ENCODE data around the gene SALL4.

The SALL4 gene

DNA sequence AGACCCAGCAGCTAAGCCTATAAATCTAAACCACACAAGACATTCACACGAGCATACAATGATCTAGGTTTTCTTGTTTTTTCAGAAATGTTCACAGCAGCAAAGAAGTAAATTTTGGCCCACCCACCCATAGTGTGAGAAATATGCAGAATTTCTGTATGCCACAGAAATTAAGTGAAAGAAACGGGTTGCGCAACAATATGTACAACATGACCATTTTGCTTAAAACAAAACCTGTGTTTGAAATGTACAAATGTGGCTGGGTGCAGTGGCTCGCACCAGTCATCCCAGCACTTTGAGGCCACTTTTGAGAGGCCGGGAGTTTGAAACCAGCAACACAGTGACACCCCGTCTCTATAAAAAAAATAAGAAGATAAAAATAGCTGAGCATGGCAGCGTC, 9.4 kb downstream of the SALL4 start:
- no peak overlapping the region for H2AFZ ChIP-seq (ENCODE audit: insufficient read depth, low read length, poor library complexity)
- H3K36me3 ChIP-seq (ENCODE audit: control insufficient read depth in 1 of 2, insufficient read depth in 2 of 2, low read length in 2 of 2), result peaks cover 36 to 43% of the 10 kb centered on the region in 2 experiments
- H4K91ac ChIP-seq (ENCODE audit: low read depth, low read length), result no peak overlapping the region
- no CpG with 5 or more reads among the region's 7 CpGs for WGBS (ENCODE audit: extremely low coverage, insufficient coverage, insufficient read length)
- H3K79me2 ChIP-seq (ENCODE audit: control insufficient read depth, insufficient read depth, low read length, poor library complexity), result peaks cover 14% of the 10 kb centered on the region
- H2BK5ac ChIP-seq (ENCODE audit: low read depth, low read length, poor library complexity), result no peak overlapping the region
- no peak overlapping the region for H2BK12ac ChIP-seq (ENCODE audit: low read length)
- no peak overlapping the region for H4K12ac ChIP-seq (ENCODE audit: low read depth, low read length)
- no peak overlapping the region for H2AK5ac ChIP-seq (ENCODE audit: low read length)
- H3K4me3 ChIP-seq (ENCODE audit: low read depth, low read length), result no peak overlapping the region
- no peaks in the 10 kb centered on the region for H3K27me3 ChIP-seq (ENCODE audit: insufficient read depth, low read length)
- no peak overlapping the region for H3K18ac ChIP-seq (ENCODE audit: low read length)
- H3K23ac ChIP-seq (ENCODE audit: low read length), result no peak overlapping the region
- no peaks in the 10 kb centered on the region for H3K79me1 ChIP-seq (ENCODE audit: low read length)
- H4K8ac ChIP-seq (ENCODE audit: low read depth, low read length), result no peak overlapping the region
- no peak for DNase-seq
- H3K4me1 ChIP-seq (ENCODE audit: control insufficient read depth in 1 of 2, insufficient read depth in 2 of 2, low read length in 2 of 2), result peaks cover 0 to 3% of the 10 kb centered on the region in 2 experiments
- peak overlapping the region; percentile 95 for H3K4ac ChIP-seq (ENCODE audit: low read depth, low read length)
- no peak overlapping the region for H3K9ac ChIP-seq (ENCODE audit: low read length)
- H3K27ac ChIP-seq (ENCODE audit: low read depth, low read length), result no peak overlapping the region
- H3K14ac ChIP-seq (ENCODE audit: low read length), result no peak overlapping the region
- H2BK120ac ChIP-seq (ENCODE audit: insufficient read depth, low read length, poor library complexity), result no peak overlapping the region
- H3K4me2 ChIP-seq (ENCODE audit: low read length), result no peak overlapping the region
- H3K9me3 ChIP-seq (ENCODE audit: insufficient read depth, low read depth, low read length), result peaks cover 1% of the 10 kb centered on the region

DNA sequence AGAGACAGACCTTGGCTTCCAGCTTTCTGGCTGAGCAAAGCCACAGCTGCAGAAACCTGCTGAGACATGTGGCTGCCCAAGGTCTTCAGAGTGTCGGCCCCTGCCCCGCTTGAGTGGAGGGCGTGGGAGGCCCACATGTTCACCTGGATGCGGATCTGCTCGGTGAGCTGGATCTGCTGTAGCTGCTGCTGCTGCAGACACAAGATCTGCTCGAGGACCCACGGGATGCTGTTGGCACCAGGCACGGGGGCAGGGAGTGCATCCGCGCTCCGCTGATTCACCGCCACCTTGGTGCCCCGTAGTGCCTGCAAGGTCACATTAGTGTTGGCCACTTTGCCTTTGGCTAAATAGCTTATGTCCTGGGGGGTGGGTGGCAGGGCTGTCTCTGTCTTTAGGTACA, 10.7 kb downstream of the SALL4 start:
- H2AK5ac ChIP-seq (ENCODE audit: low read length), result no peak overlapping the region
- H4K91ac ChIP-seq (ENCODE audit: low read depth, low read length), result no peak overlapping the region
- peaks cover 14% of the 10 kb centered on the region for H3K79me2 ChIP-seq (ENCODE audit: control insufficient read depth, insufficient read depth, low read length, poor library complexity)
- H3K79me1 ChIP-seq (ENCODE audit: low read length), result no peaks in the 10 kb centered on the region
- H4K8ac ChIP-seq (ENCODE audit: low read depth, low read length), result no peak overlapping the region
- no peak overlapping the region for H3K4ac ChIP-seq (ENCODE audit: low read depth, low read length)
- no peak overlapping the region for H3K4me3 ChIP-seq (ENCODE audit: low read depth, low read length)
- H3K23ac ChIP-seq (ENCODE audit: low read length), result no peak overlapping the region
- H3K9ac ChIP-seq (ENCODE audit: low read length), result no peak overlapping the region
- no peak overlapping the region for H2BK12ac ChIP-seq (ENCODE audit: low read length)
- H3K9me3 ChIP-seq (ENCODE audit: insufficient read depth, low read depth, low read length), result peaks cover 1% of the 10 kb centered on the region
- no peak overlapping the region for H3K4me2 ChIP-seq (ENCODE audit: low read length)
- no peak overlapping the region for H3K14ac ChIP-seq (ENCODE audit: low read length)
- H4K12ac ChIP-seq (ENCODE audit: low read depth, low read length), result no peak overlapping the region
- H3K18ac ChIP-seq (ENCODE audit: low read length), result no peak overlapping the region
- no CpG with 5 or more reads among the region's 13 CpGs for WGBS (ENCODE audit: extremely low coverage, insufficient coverage, insufficient read length)
- no peak for DNase-seq
- no peak overlapping the region for H3K27ac ChIP-seq (ENCODE audit: low read depth, low read length)
- no peaks in the 10 kb centered on the region for H3K4me1 ChIP-seq (ENCODE audit: control insufficient read depth in 1 of 2, insufficient read depth in 2 of 2, low read length in 2 of 2)
- peaks cover 47 to 56% of the 10 kb centered on the region in 2 experiments for H3K36me3 ChIP-seq (ENCODE audit: control insufficient read depth in 1 of 2, insufficient read depth in 2 of 2, low read length in 2 of 2)
- H3K27me3 ChIP-seq (ENCODE audit: insufficient read depth, low read length), result no peaks in the 10 kb centered on the region
- H2BK5ac ChIP-seq (ENCODE audit: low read depth, low read length, poor library complexity), result no peak overlapping the region
- H2BK120ac ChIP-seq (ENCODE audit: insufficient read depth, low read length, poor library complexity), result no peak overlapping the region
- H2AFZ ChIP-seq (ENCODE audit: insufficient read depth, low read length, poor library complexity), result no peak overlapping the region

GRCh38 chr20:51790256-51790655, 12.1 kb downstream of the SALL4 start:
- no peak overlapping the region for H3K18ac ChIP-seq (ENCODE audit: low read length)
- no peak overlapping the region for H2AFZ ChIP-seq (ENCODE audit: insufficient read depth, low read length, poor library complexity)
- H3K4ac ChIP-seq (ENCODE audit: low read depth, low read length), result no peak overlapping the region
- H4K91ac ChIP-seq (ENCODE audit: low read depth, low read length), result no peak overlapping the region
- H2BK120ac ChIP-seq (ENCODE audit: insufficient read depth, low read length, poor library complexity), result no peak overlapping the region
- H3K9ac ChIP-seq (ENCODE audit: low read length), result no peak overlapping the region
- H3K4me2 ChIP-seq (ENCODE audit: low read length), result no peak overlapping the region
- H3K4me1 ChIP-seq (ENCODE audit: control insufficient read depth in 1 of 2, insufficient read depth in 2 of 2, low read length in 2 of 2), result no peaks in the 10 kb centered on the region
- no peaks in the 10 kb centered on the region for H3K27me3 ChIP-seq (ENCODE audit: insufficient read depth, low read length)
- H3K27ac ChIP-seq (ENCODE audit: low read depth, low read length), result no peak overlapping the region
- H3K9me3 ChIP-seq (ENCODE audit: insufficient read depth, low read depth, low read length), result peaks cover 1% of the 10 kb centered on the region
- no peak overlapping the region for H2BK12ac ChIP-seq (ENCODE audit: low read length)
- WGBS (ENCODE audit: extremely low coverage, insufficient coverage, insufficient read length), result no CpG with 5 or more reads among the region's 17 CpGs
- no peak overlapping the region for H3K14ac ChIP-seq (ENCODE audit: low read length)
- H2AK5ac ChIP-seq (ENCODE audit: low read length), result no peak overlapping the region
- no peak overlapping the region for H4K12ac ChIP-seq (ENCODE audit: low read depth, low read length)
- H3K79me2 ChIP-seq (ENCODE audit: control insufficient read depth, insufficient read depth, low read length, poor library complexity), result peaks cover 12% of the 10 kb centered on the region
- H3K79me1 ChIP-seq (ENCODE audit: low read length), result no peaks in the 10 kb centered on the region
- DNase-seq, result no peak
- peak overlapping the region; percentile 35 for H3K23ac ChIP-seq (ENCODE audit: low read length)
- H3K36me3 ChIP-seq (ENCODE audit: control insufficient read depth in 1 of 2, insufficient read depth in 2 of 2, low read length in 2 of 2), result peaks cover 58 to 67% of the 10 kb centered on the region in 2 experiments
- no peak overlapping the region for H2BK5ac ChIP-seq (ENCODE audit: low read depth, low read length, poor library complexity)
- H3K4me3 ChIP-seq (ENCODE audit: low read depth, low read length), result no peak overlapping the region
- no peak overlapping the region for H4K8ac ChIP-seq (ENCODE audit: low read depth, low read length)

DNA sequence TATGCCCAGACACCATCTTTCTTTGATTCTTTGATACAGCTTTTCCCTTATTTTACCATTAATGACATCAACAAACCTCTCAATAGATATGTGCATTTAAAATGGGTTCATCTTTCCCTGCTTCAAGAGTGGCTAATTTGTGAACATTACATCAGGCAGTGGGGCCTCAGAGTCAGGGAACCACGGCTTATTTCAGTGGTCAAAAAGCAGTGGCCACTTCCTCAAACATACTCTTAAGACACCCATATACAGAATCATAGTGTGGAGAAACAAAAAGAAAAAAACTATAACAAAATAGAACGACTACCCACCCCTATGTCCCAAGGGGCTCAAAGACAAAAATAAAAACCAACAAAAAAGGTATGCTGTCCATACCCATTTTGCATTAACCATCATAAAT, 12.9 kb downstream of the SALL4 start:
- Histone ChIP-seq H3K9ac (ENCODE audit: low read length) (no peak overlapping the region), H3K14ac (ENCODE audit: low read length) (no peak overlapping the region), H3K79me2 (ENCODE audit: control insufficient read depth, insufficient read depth, low read length, poor library complexity) (peaks cover 7% of the 10 kb centered on the region), H3K79me1 (ENCODE audit: low read length) (no peaks in the 10 kb centered on the region), H2BK12ac (ENCODE audit: low read length) (no peak overlapping the region), H3K18ac (ENCODE audit: low read length) (no peak overlapping the region), H3K23ac (ENCODE audit: low read length) (no peak overlapping the region), H3K27me3 (ENCODE audit: insufficient read depth, low read length) (no peaks in the 10 kb centered on the region), H4K8ac (ENCODE audit: low read depth, low read length) (no peak overlapping the region), H2BK5ac (ENCODE audit: low read depth, low read length, poor library complexity) (no peak overlapping the region), H3K4me3 (ENCODE audit: low read depth, low read length) (no peak overlapping the region), H3K9me3 (ENCODE audit: insufficient read depth, low read depth, low read length) (peaks cover 1% of the 10 kb centered on the region), H2AFZ (ENCODE audit: insufficient read depth, low read length, poor library complexity) (no peak overlapping the region), H3K27ac (ENCODE audit: low read depth, low read length) (no peak overlapping the region), H2AK5ac (ENCODE audit: low read length) (no peak overlapping the region), H3K36me3 (ENCODE audit: control insufficient read depth in 1 of 2, insufficient read depth in 2 of 2, low read length in 2 of 2) (peaks cover 61 to 69% of the 10 kb centered on the region in 2 experiments), H4K12ac (ENCODE audit: low read depth, low read length) (no peak overlapping the region), H2BK120ac (ENCODE audit: insufficient read depth, low read length, poor library complexity) (no peak overlapping the region), H4K91ac (ENCODE audit: low read depth, low read length) (no peak overlapping the region), H3K4me2 (ENCODE audit: low read length) (no peak overlapping the region), H3K4me1 (ENCODE audit: control insufficient read depth in 1 of 2, insufficient read depth in 2 of 2, low read length in 2 of 2) (no peaks in the 10 kb centered on the region), H3K4ac (ENCODE audit: low read depth, low read length) (no peak overlapping the region)
- WGBS (ENCODE audit: extremely low coverage, insufficient coverage, insufficient read length), result no CpG with 5 or more reads among the region's 2 CpGs
- DNase-seq, result no peak

All from trophoblast cell (in vitro differentiated cells and primary cell).